Stimulated activated CD8-positive, alpha-beta memory T cell treated with anti-CD3 and anti-CD28 coated beads, Interleukin-4, amount 100 ng/mL, for 48 hours (primary cell): ENCODE results near the gene PMM2.
A peak's percentile ranks its signal among the peaks of the same experiment; 100 is the strongest.
"Not testable (repeated sequence)": the region's sequence is repeated elsewhere in the genome, so short reads cannot be mapped to it uniquely, and the experiment has no call there.

Experiments used
- DNase-seq: peaks from one replicate; pipeline ENCODE4 v3.0.0-alpha.2; 2020

PMM2 gene

DNA sequence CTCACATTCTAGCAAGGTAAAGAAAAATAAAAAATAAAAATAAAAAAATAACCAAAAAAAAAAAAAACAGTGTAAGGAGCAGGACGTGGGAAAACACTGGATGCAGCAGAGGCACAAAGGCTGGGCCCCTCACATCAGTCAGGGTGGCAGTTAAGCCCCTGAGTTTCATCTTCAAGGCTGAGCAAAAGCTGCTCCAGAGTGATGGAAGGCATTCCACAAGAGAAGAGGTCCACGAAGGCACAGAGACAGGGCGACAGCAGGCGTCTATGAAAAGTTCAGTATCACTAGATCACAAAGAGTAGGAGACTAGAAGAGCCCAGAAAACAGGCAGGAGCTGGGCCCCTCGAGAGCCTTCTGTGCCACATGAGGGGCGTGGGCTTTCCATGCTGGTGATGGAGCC is 12.2 kb upstream of the PMM2 start:
- DNase-seq: no peak

GRCh38 chr16:8786316-8786715 is 11.3 kb upstream of the PMM2 start:
- DNase-seq: not testable (repeated sequence)

GRCh38 chr16:8788578-8789172 is 9.0 kb upstream of the PMM2 start:
- no peak for DNase-seq

DNA sequence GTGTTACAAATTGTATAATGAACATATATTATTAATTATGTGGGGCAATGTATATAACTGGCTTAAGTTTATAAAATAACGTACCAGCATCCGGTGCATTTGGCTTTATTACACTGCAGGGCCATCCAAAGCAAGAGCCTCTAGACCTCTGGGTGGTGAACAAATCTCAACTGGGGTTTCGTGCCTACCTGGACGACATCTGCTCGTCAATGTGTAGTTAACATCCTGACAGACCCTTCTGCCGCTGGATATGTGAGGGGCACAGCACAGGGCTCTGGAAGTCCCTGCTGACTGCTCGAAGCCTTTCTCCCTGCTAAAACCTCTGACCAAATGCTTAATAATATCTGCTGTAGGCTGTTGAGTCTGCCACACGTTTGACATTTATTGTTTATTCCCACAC is 2.5 kb upstream of the PMM2 start:
- no peak for DNase-seq

GRCh38 chr16:8795818-8796217 is 1.8 kb upstream of the PMM2 start:
- DNase-seq: no peak

DNA sequence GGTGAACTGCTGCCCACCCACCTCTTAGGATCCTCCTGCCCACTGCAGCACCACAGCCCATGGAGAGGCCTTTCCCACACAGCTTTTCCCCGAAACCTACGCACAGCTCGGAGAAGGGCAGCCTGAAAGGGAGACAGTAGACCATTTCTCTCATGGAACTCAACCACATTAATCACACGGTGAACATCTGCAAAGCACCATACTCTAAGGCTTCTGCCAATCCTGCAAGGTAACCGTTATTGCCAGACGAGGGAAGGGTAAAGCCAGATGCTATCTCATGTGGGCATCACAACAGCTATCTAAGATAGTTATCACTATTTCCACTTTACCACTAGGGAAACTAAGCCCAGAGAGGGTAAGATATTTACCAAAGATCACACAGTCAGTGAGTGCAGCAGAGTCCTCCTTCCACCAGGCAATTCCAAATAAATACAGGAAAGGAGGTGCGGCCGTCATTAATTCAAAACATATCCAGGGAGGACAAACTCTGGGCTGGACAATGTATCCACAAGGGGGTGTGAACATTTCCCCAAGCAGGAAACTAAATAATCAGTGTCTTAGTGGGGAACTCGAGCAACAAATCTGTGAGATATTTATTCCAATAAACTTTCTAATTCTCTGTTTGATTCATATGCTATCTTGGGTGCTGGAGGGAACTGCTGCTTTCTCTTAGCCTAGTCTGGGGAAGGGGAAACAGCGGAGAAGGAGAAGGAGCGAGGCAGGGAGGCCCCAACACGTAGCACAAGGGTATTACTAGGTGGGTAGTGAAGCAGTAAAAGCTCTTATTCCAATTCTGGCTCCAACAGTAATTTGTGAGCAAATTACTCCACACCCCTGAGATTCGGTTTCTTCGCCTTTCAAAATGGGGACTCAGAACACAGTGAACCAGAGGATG is 923 bp upstream of the PMM2 start:
- DNase-seq: no peak

DNA sequence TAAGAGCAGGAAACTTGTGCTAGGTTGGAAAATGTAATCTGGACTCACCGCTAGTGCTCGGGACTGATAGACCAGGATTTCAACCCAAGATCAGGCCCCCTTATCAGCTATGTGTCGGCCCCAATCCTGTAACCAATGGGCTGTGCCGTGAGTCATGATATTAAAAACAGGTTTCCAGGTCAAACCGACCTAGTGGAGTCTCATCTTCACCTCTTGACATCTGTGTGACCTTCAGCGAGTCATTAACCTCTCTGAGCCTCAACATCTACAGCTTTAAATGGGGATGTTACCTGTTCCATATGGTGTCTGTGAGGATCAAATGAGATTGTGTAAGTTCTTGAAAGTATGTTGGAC is 512 bp downstream of the PMM2 start:
- no peak for DNase-seq

DNA sequence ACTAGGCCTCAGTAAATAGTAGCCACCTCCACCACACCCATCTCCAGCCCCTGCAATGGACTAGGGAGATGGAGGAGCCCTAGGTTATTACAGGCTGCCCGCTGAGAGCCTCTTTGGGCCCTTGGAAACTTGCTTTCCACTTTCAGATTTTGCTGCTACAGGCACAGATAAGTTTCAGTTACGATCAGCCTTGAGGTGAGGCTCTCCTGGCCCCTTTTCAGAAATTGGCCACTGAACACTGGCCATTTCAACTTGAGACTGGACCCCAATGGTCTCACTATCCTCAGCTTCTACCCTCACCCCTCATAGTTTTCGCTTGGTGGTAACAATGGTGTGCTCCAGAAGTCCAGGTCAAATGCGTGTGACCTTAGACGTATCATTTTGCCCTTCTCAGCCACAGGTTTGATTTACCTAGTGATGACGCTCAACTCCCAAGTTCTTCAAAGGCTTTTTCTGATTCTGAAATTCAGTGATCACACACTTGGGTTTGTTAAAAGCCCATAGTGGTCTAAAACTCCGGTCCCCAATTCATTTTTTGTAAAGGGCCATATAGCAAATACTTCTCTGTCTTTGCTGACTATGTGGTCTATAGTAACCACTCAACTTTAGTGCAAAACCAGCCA is 1.0 kb downstream of the PMM2 start:
- no peak for DNase-seq

- DNase-seq: no peak
Observed at GRCh38 chr16:8801701-8802100, 4.1 kb downstream of the PMM2 start.

GRCh38 chr16:8803733-8804132 is 6.1 kb downstream of the PMM2 start:
- not testable (repeated sequence) for DNase-seq

DNA sequence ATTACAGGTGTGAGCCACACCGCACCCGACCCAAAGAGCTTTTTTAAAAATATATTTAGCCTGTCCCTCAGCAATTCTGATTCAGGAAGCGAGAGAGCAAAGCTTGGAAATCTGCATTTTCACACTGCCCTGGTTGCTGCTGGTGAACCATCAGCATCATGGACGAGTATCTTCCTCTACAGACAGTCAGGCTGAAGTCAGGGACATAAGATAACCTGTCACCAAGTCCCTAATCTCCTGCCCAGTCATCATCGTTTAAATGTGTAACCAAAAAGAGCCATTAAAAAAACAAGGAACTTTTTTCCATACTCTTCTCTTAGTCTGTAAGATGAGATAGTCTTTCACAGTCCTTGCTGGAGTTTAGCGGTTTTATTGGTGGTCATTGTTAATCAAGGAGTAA is 6.7 kb downstream of the PMM2 start:
- no peak for DNase-seq

DNA sequence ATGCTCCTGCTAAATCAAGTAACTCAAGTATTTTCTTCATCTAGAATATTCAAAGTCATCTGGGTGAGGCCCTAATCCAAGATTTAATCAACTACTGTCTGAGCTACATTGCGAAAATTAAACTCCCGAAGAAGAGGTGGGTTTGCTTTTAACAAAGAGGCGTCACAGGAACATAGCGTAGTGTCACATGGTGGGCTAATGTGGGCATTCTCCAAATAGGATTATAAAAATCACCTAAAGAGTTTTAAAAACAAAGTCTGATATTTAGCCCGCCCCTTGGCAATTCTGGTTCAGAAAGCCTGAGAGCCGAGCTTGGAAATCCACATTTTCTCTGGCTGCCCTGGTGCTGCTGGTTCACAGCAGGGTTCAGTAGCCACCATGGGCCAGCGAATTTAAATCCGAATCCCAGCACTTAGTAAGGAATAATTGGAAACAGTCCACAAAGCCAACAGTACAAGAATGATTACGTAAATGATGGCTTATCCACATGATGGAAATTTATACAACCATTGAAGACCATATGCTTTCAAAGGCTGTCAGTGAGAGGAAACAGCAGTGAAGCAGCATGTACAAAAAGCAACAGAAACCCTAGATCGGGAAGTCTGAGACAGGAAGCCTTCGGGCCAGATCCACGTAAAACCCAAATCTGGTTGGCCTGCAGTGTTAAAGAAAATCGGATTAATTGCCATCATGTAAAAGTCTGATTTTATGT is 8.8 kb downstream of the PMM2 start:
- DNase-seq: no peak

GRCh38 chr16:8807189-8807588 is 9.6 kb downstream of the PMM2 start:
- DNase-seq: no peak

GRCh38 chr16:8808009-8808408 is 10.4 kb downstream of the PMM2 start:
- DNase-seq: no peak

DNA sequence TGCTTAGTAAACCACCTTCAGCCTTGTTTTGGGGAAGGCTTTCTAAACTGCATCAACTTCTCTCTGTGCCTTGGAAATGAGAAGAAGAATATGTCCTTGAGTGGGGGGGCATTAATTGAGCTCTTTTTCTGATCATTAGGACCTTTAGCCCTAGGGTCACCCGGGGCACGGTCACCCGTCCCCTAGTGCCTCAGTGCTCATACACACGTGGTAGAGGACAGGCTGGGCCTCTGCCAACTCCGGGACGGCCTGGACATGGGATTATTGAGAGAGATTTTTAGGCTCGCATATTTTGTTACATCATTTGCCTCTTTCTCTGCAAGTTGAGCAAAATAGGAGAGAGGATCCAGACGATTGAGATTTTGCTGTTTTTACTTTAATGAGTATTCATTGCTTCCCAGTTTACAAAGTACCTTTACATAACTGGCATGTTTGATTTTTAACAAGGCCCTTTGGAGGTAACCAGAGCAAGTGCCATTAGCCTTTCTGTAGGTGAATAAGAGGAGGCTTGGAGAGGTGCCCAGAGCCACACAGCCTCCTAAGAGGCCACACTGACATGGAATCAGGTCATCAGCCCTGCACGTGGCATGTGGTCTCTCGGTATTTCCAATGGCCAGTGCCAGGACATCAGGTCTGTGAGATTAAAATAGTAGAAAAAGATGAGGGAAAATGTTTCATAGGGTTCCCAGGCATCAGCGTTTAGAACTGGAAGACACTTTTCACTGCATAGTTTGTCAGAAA is 11.1 kb downstream of the PMM2 start:
- DNase-seq: no peak

GRCh38 chr16:8812162-8812843 is 14.7 kb downstream of the PMM2 start:
- no peak for DNase-seq

- peak; percentile 50 for DNase-seq
Observed at GRCh38 chr16:8814095-8814806, 16.6 kb downstream of the PMM2 start.

DNA sequence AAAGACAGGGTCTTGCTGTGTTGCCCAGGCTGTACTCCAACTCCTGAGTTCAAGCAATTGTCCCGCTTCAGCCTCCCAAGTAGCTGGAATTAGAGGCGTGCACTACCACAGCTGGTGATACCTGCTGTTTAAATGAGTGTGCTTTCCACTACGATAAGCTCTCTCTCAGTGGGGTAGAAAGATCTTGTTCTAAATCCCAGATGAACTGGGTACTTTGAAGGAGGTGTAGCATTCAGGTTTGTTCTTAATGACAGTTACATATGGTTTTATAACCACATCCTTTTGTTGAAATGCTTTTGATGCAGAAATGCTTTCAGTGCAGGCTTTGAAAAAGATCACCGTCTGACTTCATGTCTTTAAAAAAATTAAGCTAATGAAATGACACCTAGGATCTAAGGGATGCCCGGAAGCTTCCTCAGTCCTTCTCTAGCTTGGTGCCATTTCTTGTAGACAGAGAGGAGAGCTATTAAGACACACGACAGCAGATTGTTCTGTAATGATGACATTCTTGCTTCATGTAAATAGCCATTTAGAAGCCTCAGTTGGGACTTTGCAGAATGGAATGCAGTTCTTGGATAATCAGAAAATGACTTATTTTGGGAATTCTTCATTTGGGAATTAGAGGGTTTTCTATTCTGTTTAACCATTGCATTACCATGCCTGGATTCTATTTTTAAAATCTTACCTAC is 19.5 kb downstream of the PMM2 start:
- no peak for DNase-seq

GRCh38 chr16:8818504-8819270 is 21.0 kb downstream of the PMM2 start:
- DNase-seq: no peak

- no peak for DNase-seq
Observed at GRCh38 chr16:8819411-8820034, 21.9 kb downstream of the PMM2 start.
